Measurements from ENCODE around the gene CD22. TPM values are rescaled to one million over a fixed set of nuclear protein-coding genes. Genes with fewer than 3 reads are reported as not detected.

CD22 gene
- total and polyA plus RNA-seq, 7 donors = 0.69 to 107 (median 3.2) TPM

DNA sequence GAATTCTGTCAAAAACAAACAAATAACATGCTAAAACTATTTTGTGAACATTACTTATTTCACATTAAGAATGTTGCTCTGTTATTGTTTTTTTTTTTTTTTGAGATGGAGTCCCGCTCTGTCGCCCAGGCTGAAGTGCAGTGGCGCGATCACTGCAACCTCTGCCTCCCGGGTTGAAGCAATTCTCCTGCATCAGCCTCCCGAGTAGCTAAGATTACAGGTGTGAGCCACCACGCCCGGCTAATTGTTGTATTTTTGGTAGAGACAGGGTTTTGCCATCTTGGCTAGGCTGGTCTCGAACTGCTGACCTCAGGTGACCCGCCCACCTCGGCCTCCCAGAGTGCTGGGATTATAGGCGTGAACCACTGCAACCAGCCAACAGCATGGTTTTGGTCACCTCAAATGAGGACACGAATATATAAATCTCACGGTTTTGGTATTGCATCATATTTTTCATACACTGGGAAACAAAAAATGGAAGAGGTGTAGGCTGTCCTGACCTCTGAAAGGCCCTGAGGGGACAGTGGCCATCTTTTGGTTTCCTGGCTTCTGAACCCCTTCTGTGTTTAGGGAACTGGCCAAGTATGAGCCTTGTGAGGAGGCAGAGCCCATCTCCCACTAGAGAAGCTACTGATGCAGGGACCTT lies 67.4 kb downstream of the CD22 start:
- no peak for DNase-seq
- Histone ChIP-seq H3K4me1 (peaks cover 0 to 16% (median 4%) of the 10 kb centered on the region in 4 donors), H3K27ac (peak overlapping the region in 2 of 4 donors; percentile 11 to 30), H3K36me3 (no peaks in the 10 kb centered on the region), H3K27me3 (no peaks in the 10 kb centered on the region), H3K4me3 (no peak overlapping the region), H3K9me3 (no peaks in the 10 kb centered on the region)
- TF ChIP-seq EP300 (IDR thresholded peaks at IDR 0.05) (no peak), POLR2A (IDR thresholded peaks at IDR 0.05) (no peak), CTCF (IDR thresholded peaks at IDR 0.05) (no peak), POLR2AphosphoS5 (IDR thresholded peaks at IDR 0.05) (no peak)
- intact Hi-C loops (cut with DNase I) = no loop called here
- WGBS, 2 donors = 74 to 89% methylated on average over 14 of the region's 14 CpGs

Other genes starting within 250 kb of the CD22 start
- gene FXYD3, start 213.4 kb upstream of the CD22 start, total RNA-seq = 10 to 100 TPM in 2 of 4 donors, 1 to 10 TPM in 2; 3.7 to 15.3 (median 8.2) TPM
- gene FXYD3, start 213.4 kb upstream of the CD22 start, polyA plus RNA-seq = 1,000 to 10,000 TPM; 2,472 to 3,333 (median 2,871) TPM
- gene LGI4, start 194.1 kb upstream of the CD22 start, total RNA-seq = 10 to 100 TPM; 29.0 to 47.1 (median 35.1) TPM
- gene LGI4, start 194.1 kb upstream of the CD22 start, polyA plus RNA-seq = 10 to 100 TPM in 1 of 3 donors, 1 to 10 TPM in 2; 4.2 to 35.7 (median 9.0) TPM
- gene FXYD1, start 190.4 kb upstream of the CD22 start, total RNA-seq = 100 to 1,000 TPM in 1 of 4 donors, 10 to 100 TPM in 3; 39.1 to 107 (median 44.6) TPM
- 10 to 100 TPM in 2 of 3 donors, 1 to 10 TPM in 1; 6.0 to 57.7 (median 15.0) TPM for gene FXYD1, start 190.4 kb upstream of the CD22 start, polyA plus RNA-seq
- 1 to 10 TPM in 1 of 4 donors, not detected in 3; 3.3 TPM for gene FXYD7, start 185.9 kb upstream of the CD22 start, total RNA-seq
- 1 to 10 TPM in 1 of 3 donors, not detected in 2; 1.7 TPM for gene FXYD7, start 185.9 kb upstream of the CD22 start, polyA plus RNA-seq
- 10 to 100 TPM; 20.1 to 32.4 (median 28.8) TPM for gene FXYD5, start 174.5 kb upstream of the CD22 start, total RNA-seq
- 100 to 1,000 TPM in 1 of 3 donors, 10 to 100 TPM in 2; 18.5 to 102 (median 27.0) TPM for gene FXYD5, start 174.5 kb upstream of the CD22 start, polyA plus RNA-seq
- gene FAM187B, start 100.4 kb upstream of the CD22 start, total RNA-seq = not detected
- gene FAM187B, start 100.4 kb upstream of the CD22 start, polyA plus RNA-seq = not detected
- 1 to 10 TPM in 3 of 4 donors, under 1 TPM in 1; 0.68 to 3.6 (median 2.3) TPM for gene LSR, start 80.2 kb upstream of the CD22 start, total RNA-seq
- 100 to 1,000 TPM in 1 of 3 donors, 10 to 100 TPM in 2; 51.8 to 218 (median 61.9) TPM for gene LSR, start 80.2 kb upstream of the CD22 start, polyA plus RNA-seq
- gene USF2, start 60.2 kb upstream of the CD22 start, total RNA-seq = 100 to 1,000 TPM in 3 of 4 donors, 10 to 100 TPM in 1; 76.8 to 120 (median 102) TPM
- gene USF2, start 60.2 kb upstream of the CD22 start, polyA plus RNA-seq = 10 to 100 TPM; 72.8 to 98.3 (median 76.3) TPM
- 1 to 10 TPM in 1 of 4 donors, not detected in 3; 3.1 TPM for gene HAMP, start 46.7 kb upstream of the CD22 start, total RNA-seq
- gene HAMP, start 46.7 kb upstream of the CD22 start, polyA plus RNA-seq = under 1 TPM; under 0.01 to 0.92 (median 0.61) TPM
- gene MAG, start 37.0 kb upstream of the CD22 start, total RNA-seq = 1 to 10 TPM in 1 of 4 donors, not detected in 3; 6.1 TPM
- under 1 TPM in 1 of 3 donors, not detected in 2; 0.06 TPM for gene MAG, start 37.0 kb upstream of the CD22 start, polyA plus RNA-seq
- gene FFAR1, start 18.7 kb downstream of the CD22 start, total RNA-seq = not detected
- gene FFAR1, start 18.7 kb downstream of the CD22 start, polyA plus RNA-seq = under 1 TPM in 1 of 3 donors, not detected in 2; 0.06 TPM
- 1 to 10 TPM; 1.1 to 1.9 (median 1.5) TPM for gene FFAR3, start 29.3 kb downstream of the CD22 start, total RNA-seq
- gene FFAR3, start 29.3 kb downstream of the CD22 start, polyA plus RNA-seq = under 1 TPM in 1 of 3 donors, not detected in 2; 0.67 TPM
- gene GPR42, start 41.9 kb downstream of the CD22 start, total RNA-seq = under 1 TPM in 3 of 4 donors, not detected in 1; 0.27 to 0.83 (median 0.36) TPM
- under 1 TPM in 1 of 3 donors, not detected in 2; 0.17 TPM for gene GPR42, start 41.9 kb downstream of the CD22 start, polyA plus RNA-seq
- under 1 TPM in 1 of 4 donors, not detected in 3; 0.81 TPM for gene FFAR2, start 119.1 kb downstream of the CD22 start, total RNA-seq
- under 1 TPM in 2 of 3 donors, not detected in 1; 0.69 to 0.92 TPM for gene FFAR2, start 119.1 kb downstream of the CD22 start, polyA plus RNA-seq
- gene KRTDAP, start 161.3 kb downstream of the CD22 start, total RNA-seq = not detected
- not detected for gene KRTDAP, start 161.3 kb downstream of the CD22 start, polyA plus RNA-seq
- 10 to 100 TPM in 3 of 4 donors, 1 to 10 TPM in 1; 6.1 to 39.0 (median 24.4) TPM for gene DMKN, start 184.5 kb downstream of the CD22 start, total RNA-seq
- gene DMKN, start 184.5 kb downstream of the CD22 start, polyA plus RNA-seq = 10 to 100 TPM in 1 of 3 donors, 1 to 10 TPM in 2; 5.5 to 20.6 (median 9.0) TPM
- gene SBSN, start 199.1 kb downstream of the CD22 start, total RNA-seq = not detected
- 1 to 10 TPM in 1 of 3 donors, under 1 TPM in 1, not detected in 1; 0.17 to 1.2 TPM for gene SBSN, start 199.1 kb downstream of the CD22 start, polyA plus RNA-seq
- not detected for gene GAPDHS, start 204.3 kb downstream of the CD22 start, total RNA-seq
- not detected for gene GAPDHS, start 204.3 kb downstream of the CD22 start, polyA plus RNA-seq
- 10 to 100 TPM; 60.1 to 72.5 (median 69.3) TPM for gene TMEM147, start 216.4 kb downstream of the CD22 start, total RNA-seq
- gene TMEM147, start 216.4 kb downstream of the CD22 start, polyA plus RNA-seq = 100 to 1,000 TPM in 1 of 3 donors, 10 to 100 TPM in 2; 24.5 to 123 (median 46.2) TPM
- gene ATP4A, start 234.5 kb downstream of the CD22 start, total RNA-seq = not detected
- gene ATP4A, start 234.5 kb downstream of the CD22 start, polyA plus RNA-seq = under 1 TPM in 1 of 3 donors, not detected in 2; 0.10 TPM

Measured in sigmoid colon (tissue), 7 donors.